HG03432 (cell line): ENCODE results near the gene DEF6.
"Not testable (repeated sequence)": the region's sequence is repeated elsewhere in the genome, so short reads cannot be mapped to it uniquely, and the experiment has no call there.

ENCODE experiments used
- ATAC-seq: cut with Tn5 transposase; IDR thresholded peaks from one replicate; pipeline ENCODE4 v1.9.1; 2021; ENCODE audit warnings: mild to moderate bottlenecking, moderate library complexity; ENCODE audit not compliant: unreplicated experiment

Gene DEF6

GRCh38 chr6:35309611-35310264, 12.1 kb downstream of the DEF6 start:
- ATAC-seq = no peak

DNA sequence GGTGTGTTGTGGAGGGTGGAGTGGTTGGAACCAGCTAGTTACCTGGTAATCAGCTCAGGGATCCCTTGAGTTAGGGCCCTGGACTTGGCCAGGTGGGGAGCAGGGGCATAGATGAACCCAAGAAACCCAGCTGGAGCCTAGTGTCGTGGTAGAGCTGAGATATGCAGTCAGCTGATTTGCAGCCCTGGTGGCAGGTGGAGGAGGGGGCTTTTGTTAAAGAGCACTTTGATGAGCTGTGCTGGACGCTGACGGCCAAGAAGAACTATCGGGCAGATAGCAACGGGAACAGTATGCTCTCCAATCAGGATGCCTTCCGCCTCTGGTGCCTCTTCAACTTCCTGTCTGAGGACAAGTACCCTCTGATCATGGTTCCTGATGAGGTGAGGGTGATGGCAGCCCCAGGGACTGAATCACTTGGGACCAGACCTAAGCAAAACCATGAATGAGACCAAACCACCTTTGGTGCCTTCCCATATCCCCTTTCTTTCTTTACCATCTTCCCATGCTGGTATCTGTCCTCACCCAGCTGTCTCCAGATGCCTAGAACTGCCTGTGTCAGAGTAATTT, 12.7 kb downstream of the DEF6 start:
- ATAC-seq = no peak

GRCh38 chr6:35311390-35312075, 13.9 kb downstream of the DEF6 start:
- ATAC-seq = no peak

GRCh38 chr6:35312076-35312800, 14.6 kb downstream of the DEF6 start:
- ATAC-seq = no peak

GRCh38 chr6:35312807-35313206, 15.2 kb downstream of the DEF6 start:
- no peak for ATAC-seq

DNA sequence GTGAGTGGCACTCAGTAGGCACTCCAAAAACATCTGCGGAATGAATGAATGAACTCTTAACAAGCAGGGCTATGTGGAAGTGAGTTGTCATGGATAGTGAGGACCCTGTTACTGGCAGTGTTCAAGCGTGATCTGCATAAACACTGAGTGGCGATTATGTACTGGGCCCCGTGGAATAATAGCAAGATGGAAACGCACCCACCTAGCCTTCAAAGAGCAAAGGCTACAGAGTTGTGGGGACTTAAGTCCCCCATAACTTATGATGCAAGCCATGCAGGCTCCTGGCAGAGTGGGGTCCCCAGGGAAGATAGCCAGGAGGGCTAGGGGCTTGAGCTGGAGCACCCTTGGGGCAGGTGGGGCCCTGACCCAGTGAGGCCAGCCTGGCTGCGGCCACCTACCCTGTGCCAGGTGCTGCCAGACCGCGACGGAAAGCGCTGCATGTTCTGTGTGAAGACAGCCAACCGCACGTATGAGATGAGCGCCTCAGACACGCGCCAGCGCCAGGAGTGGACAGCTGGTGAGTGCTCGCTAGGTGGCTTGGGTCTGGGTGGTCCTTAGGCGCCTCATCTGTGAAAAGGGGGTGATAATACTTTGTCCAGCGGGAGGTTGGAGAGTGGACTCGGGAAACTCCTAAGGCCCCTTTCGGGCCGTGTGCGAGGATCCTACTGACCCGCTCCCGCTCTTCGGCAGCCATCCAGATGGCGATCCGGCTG, 20.0 kb downstream of the DEF6 start:
- ATAC-seq = no peak

GRCh38 chr6:35318196-35319171, 20.9 kb downstream of the DEF6 start:
- ATAC-seq = no peak

GRCh38 chr6:35319346-35320030, 21.9 kb downstream of the DEF6 start:
- ATAC-seq = no peak

DNA sequence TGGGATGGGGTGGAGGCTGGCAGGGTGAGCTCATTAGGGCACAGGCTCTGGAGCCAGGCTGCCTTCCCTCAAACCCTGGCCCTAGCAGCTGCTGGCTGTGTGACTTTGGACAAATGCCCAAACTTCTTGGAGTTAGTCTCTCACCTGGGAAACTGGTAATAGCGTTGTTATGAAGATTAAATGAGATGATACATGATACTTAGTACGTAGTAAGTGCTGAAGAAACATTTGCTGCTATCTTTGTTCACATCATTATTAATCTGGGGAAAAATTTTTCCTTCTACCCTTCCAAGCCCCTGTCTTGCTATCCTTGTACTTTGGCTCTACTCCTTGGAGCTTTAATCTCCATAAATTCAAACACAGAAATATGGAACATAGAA, 22.4 kb downstream of the DEF6 start:
- ATAC-seq = no peak

GRCh38 chr6:35321091-35321490, 23.5 kb downstream of the DEF6 start:
- ATAC-seq = no peak

GRCh38 chr6:35327349-35328027, 29.9 kb downstream of the DEF6 start:
- peak; percentile 47 for ATAC-seq

DNA sequence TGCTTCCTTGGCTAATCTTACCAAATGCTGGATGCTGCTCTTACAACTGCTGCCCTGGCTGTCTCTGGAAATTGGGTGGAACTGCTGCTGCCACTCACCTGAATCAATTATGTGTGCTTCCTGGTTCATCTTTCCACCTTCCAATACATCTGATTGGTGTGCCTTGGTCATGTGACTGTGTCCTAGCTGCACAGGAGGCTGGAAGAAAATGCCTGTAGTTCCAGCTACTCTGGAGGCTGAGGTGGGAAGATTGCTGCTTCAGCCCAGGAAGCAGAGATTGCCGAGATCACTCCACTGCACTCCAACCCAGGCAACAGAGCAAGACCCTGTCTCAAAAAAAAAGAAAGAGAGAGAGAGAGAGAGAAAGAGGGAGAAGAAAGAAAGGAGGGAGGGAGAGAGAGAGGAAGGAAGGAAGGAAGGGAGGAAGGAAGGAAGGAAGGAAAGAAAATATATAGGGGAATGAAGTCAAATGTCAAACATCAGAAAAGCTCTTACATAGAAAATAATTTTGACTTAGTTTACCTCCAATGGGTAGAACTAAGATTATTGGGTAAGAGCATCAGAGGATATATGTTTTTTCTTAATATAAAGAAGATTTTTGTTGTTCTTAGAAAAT, 30.6 kb downstream of the DEF6 start:
- no peak for ATAC-seq

DNA sequence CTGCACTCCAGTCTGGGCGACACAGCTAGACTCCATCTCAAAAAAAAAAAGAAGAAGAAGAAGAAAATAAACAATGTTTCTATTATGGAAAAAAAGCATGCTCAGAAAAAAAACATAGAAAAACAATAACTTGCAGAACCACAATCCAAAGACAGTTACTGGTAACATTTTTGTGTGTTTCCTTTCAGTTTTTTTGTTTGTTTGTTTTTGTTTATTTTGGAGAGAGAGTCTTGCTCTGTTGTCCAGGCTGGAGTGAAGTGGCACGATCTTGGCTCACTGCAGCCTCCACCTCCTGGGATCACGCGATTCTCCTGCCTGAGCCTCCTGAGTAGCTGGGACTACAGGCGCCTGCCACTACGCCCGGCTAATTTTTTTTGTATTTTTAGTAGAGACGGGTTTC, 31.3 kb downstream of the DEF6 start:
- ATAC-seq = not testable (repeated sequence)

- no peak for ATAC-seq
These were observed 33.0 kb downstream of the DEF6 start for GRCh38 chr6:35330541-35331119.

- ATAC-seq = not testable (repeated sequence)
These were observed 34.7 kb downstream of the DEF6 start for GRCh38 chr6:35332074-35332887.

- no peak for ATAC-seq
These were observed 43.9 kb downstream of the DEF6 start for GRCh38 chr6:35341557-35341956.
